ENCODE data around the gene PLEKHA6. TPM values are rescaled to one million over a fixed set of nuclear protein-coding genes. Genes with fewer than 3 reads are reported as not detected.

Gene PLEKHA6
- total and polyA plus RNA-seq, 2 of the 8 experiments (the other 6 are each of a cell fraction or from before 2014, with no cell fraction given): 4.8 to 20.2 TPM

DNA sequence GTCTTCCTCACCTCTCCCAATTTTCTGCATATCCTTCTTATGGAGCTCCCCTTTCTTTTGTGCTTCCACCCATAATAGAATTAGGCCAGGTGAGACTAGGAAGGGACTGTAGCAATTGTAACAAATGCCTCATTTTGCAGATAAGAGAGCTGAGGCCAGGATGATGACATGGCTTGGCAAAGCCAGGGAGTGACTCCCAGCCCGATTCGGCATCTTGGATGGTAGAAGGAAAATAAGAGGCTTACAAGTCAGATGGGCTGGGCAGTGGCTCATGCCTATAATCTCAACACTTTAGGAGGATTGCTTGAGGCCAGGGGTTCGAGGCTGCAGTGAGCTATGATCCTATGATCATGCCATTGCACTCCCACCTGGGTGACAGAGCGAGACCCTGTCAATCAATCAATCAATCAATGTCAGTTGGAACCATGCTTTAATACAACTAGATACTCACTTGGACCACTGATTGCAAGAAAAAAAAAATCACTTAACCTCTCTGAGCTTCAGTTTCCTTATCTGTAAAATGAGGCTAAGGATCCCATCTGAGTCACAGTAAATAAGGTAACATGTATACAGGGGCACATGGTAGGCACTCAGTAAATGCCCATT is 51.6 kb downstream of the PLEKHA6 start (continued):
- TF ChIP-seq, protein P1, sequence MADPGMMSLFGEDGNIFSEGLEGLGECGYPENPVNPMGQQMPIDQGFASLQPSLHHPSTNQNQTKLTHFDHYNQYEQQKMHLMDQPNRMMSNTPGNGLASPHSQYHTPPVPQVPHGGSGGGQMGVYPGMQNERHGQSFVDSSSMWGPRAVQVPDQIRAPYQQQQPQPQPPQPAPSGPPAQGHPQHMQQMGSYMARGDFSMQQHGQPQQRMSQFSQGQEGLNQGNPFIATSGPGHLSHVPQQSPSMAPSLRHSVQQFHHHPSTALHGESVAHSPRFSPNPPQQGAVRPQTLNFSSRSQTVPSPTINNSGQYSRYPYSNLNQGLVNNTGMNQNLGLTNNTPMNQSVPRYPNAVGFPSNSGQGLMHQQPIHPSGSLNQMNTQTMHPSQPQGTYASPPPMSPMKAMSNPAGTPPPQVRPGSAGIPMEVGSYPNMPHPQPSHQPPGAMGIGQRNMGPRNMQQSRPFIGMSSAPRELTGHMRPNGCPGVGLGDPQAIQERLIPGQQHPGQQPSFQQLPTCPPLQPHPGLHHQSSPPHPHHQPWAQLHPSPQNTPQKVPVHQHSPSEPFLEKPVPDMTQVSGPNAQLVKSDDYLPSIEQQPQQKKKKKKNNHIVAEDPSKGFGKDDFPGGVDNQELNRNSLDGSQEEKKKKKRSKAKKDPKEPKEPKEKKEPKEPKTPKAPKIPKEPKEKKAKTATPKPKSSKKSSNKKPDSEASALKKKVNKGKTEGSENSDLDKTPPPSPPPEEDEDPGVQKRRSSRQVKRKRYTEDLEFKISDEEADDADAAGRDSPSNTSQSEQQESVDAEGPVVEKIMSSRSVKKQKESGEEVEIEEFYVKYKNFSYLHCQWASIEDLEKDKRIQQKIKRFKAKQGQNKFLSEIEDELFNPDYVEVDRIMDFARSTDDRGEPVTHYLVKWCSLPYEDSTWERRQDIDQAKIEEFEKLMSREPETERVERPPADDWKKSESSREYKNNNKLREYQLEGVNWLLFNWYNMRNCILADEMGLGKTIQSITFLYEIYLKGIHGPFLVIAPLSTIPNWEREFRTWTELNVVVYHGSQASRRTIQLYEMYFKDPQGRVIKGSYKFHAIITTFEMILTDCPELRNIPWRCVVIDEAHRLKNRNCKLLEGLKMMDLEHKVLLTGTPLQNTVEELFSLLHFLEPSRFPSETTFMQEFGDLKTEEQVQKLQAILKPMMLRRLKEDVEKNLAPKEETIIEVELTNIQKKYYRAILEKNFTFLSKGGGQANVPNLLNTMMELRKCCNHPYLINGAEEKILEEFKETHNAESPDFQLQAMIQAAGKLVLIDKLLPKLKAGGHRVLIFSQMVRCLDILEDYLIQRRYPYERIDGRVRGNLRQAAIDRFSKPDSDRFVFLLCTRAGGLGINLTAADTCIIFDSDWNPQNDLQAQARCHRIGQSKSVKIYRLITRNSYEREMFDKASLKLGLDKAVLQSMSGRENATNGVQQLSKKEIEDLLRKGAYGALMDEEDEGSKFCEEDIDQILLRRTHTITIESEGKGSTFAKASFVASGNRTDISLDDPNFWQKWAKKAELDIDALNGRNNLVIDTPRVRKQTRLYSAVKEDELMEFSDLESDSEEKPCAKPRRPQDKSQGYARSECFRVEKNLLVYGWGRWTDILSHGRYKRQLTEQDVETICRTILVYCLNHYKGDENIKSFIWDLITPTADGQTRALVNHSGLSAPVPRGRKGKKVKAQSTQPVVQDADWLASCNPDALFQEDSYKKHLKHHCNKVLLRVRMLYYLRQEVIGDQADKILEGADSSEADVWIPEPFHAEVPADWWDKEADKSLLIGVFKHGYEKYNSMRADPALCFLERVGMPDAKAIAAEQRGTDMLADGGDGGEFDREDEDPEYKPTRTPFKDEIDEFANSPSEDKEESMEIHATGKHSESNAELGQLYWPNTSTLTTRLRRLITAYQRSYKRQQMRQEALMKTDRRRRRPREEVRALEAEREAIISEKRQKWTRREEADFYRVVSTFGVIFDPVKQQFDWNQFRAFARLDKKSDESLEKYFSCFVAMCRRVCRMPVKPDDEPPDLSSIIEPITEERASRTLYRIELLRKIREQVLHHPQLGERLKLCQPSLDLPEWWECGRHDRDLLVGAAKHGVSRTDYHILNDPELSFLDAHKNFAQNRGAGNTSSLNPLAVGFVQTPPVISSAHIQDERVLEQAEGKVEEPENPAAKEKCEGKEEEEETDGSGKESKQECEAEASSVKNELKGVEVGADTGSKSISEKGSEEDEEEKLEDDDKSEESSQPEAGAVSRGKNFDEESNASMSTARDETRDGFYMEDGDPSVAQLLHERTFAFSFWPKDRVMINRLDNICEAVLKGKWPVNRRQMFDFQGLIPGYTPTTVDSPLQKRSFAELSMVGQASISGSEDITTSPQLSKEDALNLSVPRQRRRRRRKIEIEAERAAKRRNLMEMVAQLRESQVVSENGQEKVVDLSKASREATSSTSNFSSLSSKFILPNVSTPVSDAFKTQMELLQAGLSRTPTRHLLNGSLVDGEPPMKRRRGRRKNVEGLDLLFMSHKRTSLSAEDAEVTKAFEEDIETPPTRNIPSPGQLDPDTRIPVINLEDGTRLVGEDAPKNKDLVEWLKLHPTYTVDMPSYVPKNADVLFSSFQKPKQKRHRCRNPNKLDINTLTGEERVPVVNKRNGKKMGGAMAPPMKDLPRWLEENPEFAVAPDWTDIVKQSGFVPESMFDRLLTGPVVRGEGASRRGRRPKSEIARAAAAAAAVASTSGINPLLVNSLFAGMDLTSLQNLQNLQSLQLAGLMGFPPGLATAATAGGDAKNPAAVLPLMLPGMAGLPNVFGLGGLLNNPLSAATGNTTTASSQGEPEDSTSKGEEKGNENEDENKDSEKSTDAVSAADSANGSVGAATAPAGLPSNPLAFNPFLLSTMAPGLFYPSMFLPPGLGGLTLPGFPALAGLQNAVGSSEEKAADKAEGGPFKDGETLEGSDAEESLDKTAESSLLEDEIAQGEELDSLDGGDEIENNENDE (IDR thresholded peaks at IDR 0.05; ENCODE audit: insufficient replicate concordance, low read length): no peak
- TF ChIP-seq HDAC2 (IDR thresholded peaks at IDR 0.05; ENCODE audit: borderline replicate concordance in 1 of 2, low read depth in 2 of 2, low read length in 2 of 2) (no peak), ZNF274 (IDR thresholded peaks at IDR 0.05; ENCODE audit: borderline replicate concordance, extremely low read depth, low read length) (no peak)
